HCT116 (cell line): Measurements from ENCODE around the gene ACRV1.

Experiments
- ATF3 ChIP-seq: IDR thresholded peaks from 2 replicates; pipeline ENCODE4 v1.6.1; 2012
- CTCF ChIP-seq, 3 experiments: fragments of 200-600 bp in 1 of 3; sonication (generic) in 1 of 3; IDR thresholded peaks in 2 of 3; conservative IDR thresholded peaks in 1 of 3; 2 replicates each; pipeline ENCODE4 v1.5.1; 2012 to 2017; ENCODE audit warnings: low read depth in 2 of 3, low read length in 2 of 3, antibody characterized with exemption in 1 of 3, borderline replicate concordance in 1 of 3, control low read depth in 1 of 3, mild to moderate bottlenecking in 1 of 3, mixed read lengths in 1 of 3, mixed run types in 1 of 3, moderate library complexity in 1 of 3; ENCODE audit not compliant: insufficient read depth in 1 of 3
- EGR1 ChIP-seq: IDR thresholded peaks from 2 replicates; pipeline ENCODE4 v1.6.1; 2012; ENCODE audit warnings: low read depth
- MAX ChIP-seq: IDR thresholded peaks from 2 replicates; pipeline ENCODE4 v1.6.1; 2012
- POLR2A ChIP-seq: IDR thresholded peaks from 2 replicates; pipeline ENCODE4 v1.7.0; 2011; ENCODE audit warnings: borderline replicate concordance; ENCODE audit not compliant: insufficient read depth, insufficient read length; ENCODE audit errors: extremely low read depth
- RAD21 ChIP-seq: IDR thresholded peaks from 2 replicates; pipeline ENCODE4 v1.6.1; 2012; ENCODE audit warnings: low read depth, mild to moderate bottlenecking
- SP1 ChIP-seq: IDR thresholded peaks from 2 replicates; pipeline ENCODE4 v1.6.1; 2012; ENCODE audit warnings: low read depth

- no peak for TF ChIP-seq SP1
- no peak for TF ChIP-seq MAX
- no peak for TF ChIP-seq CTCF (IDR thresholded peaks at IDR 0.05 in 2 of 3, conservative IDR thresholded peaks at IDR 0.05 in 1 of 3; ENCODE audit: borderline replicate concordance in 1 of 3, insufficient read depth in 1 of 3, low read depth in 2 of 3, low read length in 2 of 3)
- TF ChIP-seq EGR1, result no peak
- no peak for TF ChIP-seq RAD21
- TF ChIP-seq ATF3, result no peak
- no peak for TF ChIP-seq POLR2A
Observed at GRCh38 chr11:125662689-125663088, 18.0 kb downstream of the ACRV1 start.
